Mucosa of rectum (tissue), 2 donors: ENCODE data around the gene BLM.

Experiments
- H3K27ac ChIP-seq, 2 donors: one replicate each; pipeline ENCODE4 v1.7.0; 2013; ENCODE audit warnings: inconsistent platforms in 2 of 2, low read depth in 2 of 2, low read length in 2 of 2
- H3K27me3 ChIP-seq, 2 donors: one replicate each; pipeline ENCODE4 v1.7.0; 2013; ENCODE audit warnings: low read length in 2 of 2; ENCODE audit not compliant: control insufficient read depth in 2 of 2, insufficient read depth in 2 of 2
- H3K36me3 ChIP-seq, 2 donors: one replicate each; pipeline ENCODE4 v1.7.0; 2013; ENCODE audit warnings: low read length in 2 of 2; ENCODE audit not compliant: control insufficient read depth in 2 of 2, insufficient read depth in 2 of 2
- H3K4me1 ChIP-seq, 2 donors: one replicate each; pipeline ENCODE4 v1.7.0; 2013; ENCODE audit warnings: low read length in 2 of 2, mild to moderate bottlenecking in 1 of 2; ENCODE audit not compliant: control insufficient read depth in 2 of 2, insufficient read depth in 2 of 2
- H3K4me3 ChIP-seq, 2 donors: one replicate each; pipeline ENCODE4 v1.7.0; 2013; ENCODE audit warnings: low read length in 2 of 2
- H3K9ac ChIP-seq, 2 donors: one replicate each; pipeline ENCODE4 v1.7.0; 2013; ENCODE audit warnings: low read length in 2 of 2, low read depth in 1 of 2, mild to moderate bottlenecking in 1 of 2
- H3K9me3 ChIP-seq, 2 donors: one replicate each; pipeline ENCODE4 v1.7.0; 2013; ENCODE audit warnings: low read length in 2 of 2; ENCODE audit not compliant: control insufficient read depth in 2 of 2
- donor health status: healthy.
- donor health status: Normal muscosa, but diverticular disease.

Gene BLM

GRCh38 chr15:90773485-90773884 is 56.3 kb downstream of the BLM start:
- Histone ChIP-seq H3K9ac (no peak overlapping the region), H3K4me3 (no peak overlapping the region), H3K9me3 (no peaks in the 10 kb centered on the region), H3K4me1 (no peaks in the 10 kb centered on the region), H3K36me3 (no peaks in the 10 kb centered on the region), H3K27ac (no peak overlapping the region), H3K27me3 (no peaks in the 10 kb centered on the region)

GRCh38 chr15:90774731-90775514 is 57.8 kb downstream of the BLM start:
- no peaks in the 10 kb centered on the region for H3K27me3 ChIP-seq
- H3K4me1 ChIP-seq: no peaks in the 10 kb centered on the region
- H3K4me3 ChIP-seq: no peak overlapping the region
- no peaks in the 10 kb centered on the region for H3K36me3 ChIP-seq
- no peak overlapping the region for H3K27ac ChIP-seq
- no peak overlapping the region for H3K9ac ChIP-seq
- no peaks in the 10 kb centered on the region for H3K9me3 ChIP-seq

- Histone ChIP-seq H3K27me3 (no peaks in the 10 kb centered on the region), H3K9me3 (no peaks in the 10 kb centered on the region), H3K36me3 (no peaks in the 10 kb centered on the region), H3K27ac (no peak overlapping the region), H3K4me1 (no peaks in the 10 kb centered on the region), H3K4me3 (no peak overlapping the region), H3K9ac (no peak overlapping the region)
These were observed 63.8 kb downstream of the BLM start for GRCh38 chr15:90780916-90781315.

GRCh38 chr15:90782442-90782841 is 65.3 kb downstream of the BLM start:
- H3K4me3 ChIP-seq: no peak overlapping the region
- no peaks in the 10 kb centered on the region for H3K9me3 ChIP-seq
- no peaks in the 10 kb centered on the region for H3K27me3 ChIP-seq
- no peaks in the 10 kb centered on the region for H3K4me1 ChIP-seq
- no peak overlapping the region for H3K9ac ChIP-seq
- no peak overlapping the region for H3K27ac ChIP-seq
- no peaks in the 10 kb centered on the region for H3K36me3 ChIP-seq

GRCh38 chr15:90787881-90788280 is 70.7 kb downstream of the BLM start:
- Histone ChIP-seq H3K27ac (no peak overlapping the region), H3K27me3 (no peaks in the 10 kb centered on the region), H3K4me3 (no peak overlapping the region), H3K9me3 (no peaks in the 10 kb centered on the region), H3K36me3 (no peaks in the 10 kb centered on the region), H3K9ac (no peak overlapping the region), H3K4me1 (no peaks in the 10 kb centered on the region)

GRCh38 chr15:90789462-90789861 is 72.3 kb downstream of the BLM start:
- no peaks in the 10 kb centered on the region for H3K27me3 ChIP-seq
- H3K4me1 ChIP-seq: no peaks in the 10 kb centered on the region
- no peaks in the 10 kb centered on the region for H3K36me3 ChIP-seq
- no peak overlapping the region for H3K4me3 ChIP-seq
- H3K9me3 ChIP-seq: no peaks in the 10 kb centered on the region
- no peak overlapping the region for H3K9ac ChIP-seq
- H3K27ac ChIP-seq: no peak overlapping the region

- Histone ChIP-seq H3K27ac (no peak overlapping the region), H3K4me1 (no peaks in the 10 kb centered on the region), H3K4me3 (no peak overlapping the region), H3K9me3 (no peaks in the 10 kb centered on the region), H3K9ac (no peak overlapping the region), H3K36me3 (no peaks in the 10 kb centered on the region), H3K27me3 (no peaks in the 10 kb centered on the region)
These were observed 72.9 kb downstream of the BLM start for GRCh38 chr15:90790057-90790456.

GRCh38 chr15:90790561-90790960 is 73.4 kb downstream of the BLM start:
- no peak overlapping the region for H3K4me3 ChIP-seq
- H3K27me3 ChIP-seq: no peaks in the 10 kb centered on the region
- H3K36me3 ChIP-seq: no peaks in the 10 kb centered on the region
- no peaks in the 10 kb centered on the region for H3K9me3 ChIP-seq
- H3K27ac ChIP-seq: no peak overlapping the region
- no peak overlapping the region for H3K9ac ChIP-seq
- no peaks in the 10 kb centered on the region for H3K4me1 ChIP-seq

GRCh38 chr15:90794538-90794937 is 77.4 kb downstream of the BLM start:
- Histone ChIP-seq H3K9ac (no peak overlapping the region), H3K4me3 (no peak overlapping the region), H3K27ac (no peak overlapping the region), H3K4me1 (no peaks in the 10 kb centered on the region), H3K9me3 (no peaks in the 10 kb centered on the region), H3K27me3 (no peaks in the 10 kb centered on the region), H3K36me3 (no peaks in the 10 kb centered on the region)

- H3K27me3 ChIP-seq: no peaks in the 10 kb centered on the region
- no peak overlapping the region for H3K9ac ChIP-seq
- H3K36me3 ChIP-seq: no peaks in the 10 kb centered on the region
- no peaks in the 10 kb centered on the region for H3K4me1 ChIP-seq
- H3K9me3 ChIP-seq: no peaks in the 10 kb centered on the region
- H3K27ac ChIP-seq: no peak overlapping the region
- no peak overlapping the region for H3K4me3 ChIP-seq
These were observed 82.6 kb downstream of the BLM start for GRCh38 chr15:90799639-90800170.
